ENCODE data around the gene HOXC4. TPM values are rescaled to one million over a fixed set of nuclear protein-coding genes. Genes with fewer than 3 reads are reported as not detected.

The HOXC4 gene
- total and polyA plus RNA-seq, 2 donors (not counting 3 experiments of a cell fraction or from before 2014, with no cell fraction given) = 0.06 to 0.58 TPM

- no peak overlapping the region for H2AFZ ChIP-seq (ENCODE audit: low read depth, low read length)
- H3K9me3 ChIP-seq (replicated peaks; ENCODE audit: control insufficient read depth, insufficient read depth, low read length) = no peaks in the 10 kb centered on the region
- no peaks in the 10 kb centered on the region for H3K36me3 ChIP-seq (ENCODE audit: control insufficient read depth in 2 of 2, extremely low read depth in 1 of 2, insufficient read depth in 2 of 2, low read length in 2 of 2)
- no peak overlapping the region for H3K27ac ChIP-seq (ENCODE audit: insufficient read depth, low read depth, low read length)
- CTCF ChIA-PET = interaction anchor here (17.0 kb wide), 1 partner anchor 186 kb away, joined by 616 read pairs; the partner anchor contains the start of gene SMUG1
- no peak overlapping the region for H3K4me2 ChIP-seq (ENCODE audit: insufficient read depth, low read length)
- H3K79me2 ChIP-seq (ENCODE audit: control insufficient read depth, insufficient read depth, low read length) = no peaks in the 10 kb centered on the region
- no peak overlapping the region for H3K9ac ChIP-seq (replicated peaks; ENCODE audit: extremely low read depth, insufficient read depth, low read length)
- peaks cover 82 to 90% of the 10 kb centered on the region in 2 experiments for H3K27me3 ChIP-seq (ENCODE audit: control insufficient read depth in 2 of 2, insufficient read depth in 2 of 2, low read length in 2 of 2)
- H3K4me3 ChIP-seq (replicated peaks in 1 of 3; ENCODE audit: insufficient read depth in 1 of 3, low read depth in 1 of 3, low read length in 3 of 3) = no peak overlapping the region
- dilution Hi-C loops (cut with MboI; ENCODE audit: extremely low pct_ligation_motif_present, low sequenced_read_pairs) = no loop called here
- TF ChIP-seq MYC (IDR thresholded peaks at IDR 0.05; ENCODE audit: low read depth, low read length) = no peak
- H4K20me1 ChIP-seq (replicated peaks; ENCODE audit: control insufficient read depth, extremely low read depth, insufficient read depth, low read length) = no peaks in the 10 kb centered on the region
- intact Hi-C loops (cut with micrococcal nuclease) = no loop called here
- no peak for FAIRE-seq
- DNase-seq (ENCODE audit: low read depth, low spot score) = no peak
- no TSS peak for BruUV-seq (replicated peaks)
- POLR2A ChIA-PET = no interaction called here
- no peaks in the 10 kb centered on the region for H3K4me1 ChIP-seq (ENCODE audit: control insufficient read depth, extremely low read depth, insufficient read depth, low read length)
- H3K9me1 ChIP-seq (replicated peaks; ENCODE audit: control insufficient read depth, extremely low read depth, insufficient read depth, low read length) = no peaks in the 10 kb centered on the region
Measured at GRCh38 chr12:54010053-54010971, 43.3 kb upstream of the HOXC4 start.

GRCh38 chr12:54010972-54011664, 42.5 kb upstream of the HOXC4 start:
- Histone ChIP-seq H3K9me3 (replicated peaks; ENCODE audit: control insufficient read depth, insufficient read depth, low read length) (no peaks in the 10 kb centered on the region), H4K20me1 (replicated peaks; ENCODE audit: control insufficient read depth, extremely low read depth, insufficient read depth, low read length) (no peaks in the 10 kb centered on the region), H3K36me3 (ENCODE audit: control insufficient read depth in 2 of 2, extremely low read depth in 1 of 2, insufficient read depth in 2 of 2, low read length in 2 of 2) (no peaks in the 10 kb centered on the region), H3K27ac (ENCODE audit: insufficient read depth, low read depth, low read length) (no peak overlapping the region), H2AFZ (ENCODE audit: low read depth, low read length) (no peak overlapping the region), H3K27me3 (ENCODE audit: control insufficient read depth in 2 of 2, insufficient read depth in 2 of 2, low read length in 2 of 2) (peaks cover 84 to 91% of the 10 kb centered on the region in 2 experiments), H3K9me1 (replicated peaks; ENCODE audit: control insufficient read depth, extremely low read depth, insufficient read depth, low read length) (no peaks in the 10 kb centered on the region), H3K4me1 (ENCODE audit: control insufficient read depth, extremely low read depth, insufficient read depth, low read length) (no peaks in the 10 kb centered on the region), H3K4me2 (ENCODE audit: insufficient read depth, low read length) (no peak overlapping the region), H3K9ac (replicated peaks; ENCODE audit: extremely low read depth, insufficient read depth, low read length) (no peak overlapping the region), H3K79me2 (ENCODE audit: control insufficient read depth, insufficient read depth, low read length) (no peaks in the 10 kb centered on the region), H3K4me3 (replicated peaks in 1 of 3; ENCODE audit: insufficient read depth in 1 of 3, low read depth in 1 of 3, low read length in 3 of 3) (no peak overlapping the region)
- TF ChIP-seq MYC (IDR thresholded peaks at IDR 0.05; ENCODE audit: low read depth, low read length) = no peak
- no peak for TF ChIP-seq JUN (IDR thresholded peaks at IDR 0.05; ENCODE audit: borderline replicate concordance, insufficient read depth, insufficient read length, low read depth)
- TF ChIP-seq CTCF (IDR thresholded peaks at IDR 0.05; ENCODE audit: extremely low read depth in 1 of 2, insufficient read depth in 1 of 2, low read depth in 1 of 2, low read length in 2 of 2) = no peak
- no peak for TF ChIP-seq POLR2AphosphoS5 (IDR thresholded peaks at IDR 0.05; ENCODE audit: insufficient read depth, low read depth, low read length)
- no peak for TF ChIP-seq FOS (IDR thresholded peaks at IDR 0.05; ENCODE audit: borderline replicate concordance, insufficient read depth, low read length)
- no peak for TF ChIP-seq MAX (IDR thresholded peaks at IDR 0.05; ENCODE audit: insufficient read depth, insufficient read length)
- TF ChIP-seq GATA2 (IDR thresholded peaks at IDR 0.05; ENCODE audit: insufficient read depth, insufficient read length, low read depth, low read length) = no peak
- no peak for TF ChIP-seq POLR2A (IDR thresholded peaks at IDR 0.05; ENCODE audit: low read depth, low read length)
- no peak for TF ChIP-seq EZH2 (IDR thresholded peaks at IDR 0.05; ENCODE audit: borderline replicate concordance, low read depth, low read length, severe bottlenecking)
- ChIA-PET POLR2A (no interaction called here), CTCF (interaction anchor here (17.0 kb wide), 1 partner anchor 185 kb away, joined by 616 read pairs; the partner anchor contains the start of gene SMUG1)
- intact Hi-C loops (cut with micrococcal nuclease) = no loop called here
- FAIRE-seq = no peak
- dilution Hi-C loops (cut with MboI; ENCODE audit: extremely low pct_ligation_motif_present, low sequenced_read_pairs) = no loop called here
- BruUV-seq (replicated peaks) = no TSS peak
- DNase-seq (ENCODE audit: low read depth, low spot score) = no peak
